Thyroid gland (tissue), 4 donors: ENCODE measurements around the gene SLC13A3. TPM values are rescaled to one million over a fixed set of nuclear protein-coding genes. Genes with fewer than 3 reads are reported as not detected.
A peak's percentile ranks its signal among the peaks of the same experiment; 100 is the strongest.

ENCODE experiments used
- DNase-seq, 2 donors: peaks; one replicate each; pipeline ENCODE4 v3.0.0-alpha.2; 2019
- H3K27ac ChIP-seq, 3 donors: fragments of 200-600 bp; sonication (generic); 1 replicate in 2 of 3; 2 replicates in 1 of 3; pipeline ENCODE4 v1.5.1; 2016 to 2019; ENCODE audit warnings: mild to moderate bottlenecking in 1 of 3, moderate library complexity in 1 of 3
- H3K27me3 ChIP-seq: fragments of 200-600 bp; sonication (generic); one replicate; pipeline ENCODE4 v1.5.1; 2019
- H3K36me3 ChIP-seq, 2 donors: fragments of 200-600 bp; sonication (generic); one replicate each; pipeline ENCODE4 v1.5.1; 2016 to 2019
- H3K4me1 ChIP-seq, 2 donors: fragments of 200-600 bp; sonication (generic); one replicate each; pipeline ENCODE4 v1.5.1; 2017 to 2019
- H3K4me3 ChIP-seq, 3 donors: fragments of 200-600 bp; sonication (generic); replicated peaks in 1 of 3; 1 replicate in 2 of 3; 2 replicates in 1 of 3; pipeline ENCODE4 v1.5.1; 2016; ENCODE audit warnings: mild to moderate bottlenecking in 1 of 3
- H3K9me3 ChIP-seq: fragments of 200-600 bp; sonication (generic); one replicate; pipeline ENCODE4 v1.5.1; 2017
- CTCF ChIP-seq, 6 experiments: fragments of 200-600 bp in 3 of 6; fragments of 450-650 bp in 3 of 6; sonication (generic) in 3 of 6; IDR thresholded peaks; one replicate each; pipeline ENCODE4 v1.5.1; 2016 to 2019; ENCODE audit warnings: antibody characterized with exemption in 6 of 6, mild to moderate bottlenecking in 2 of 6, inconsistent platforms in 1 of 6, moderate library complexity in 1 of 6
- POLR2A ChIP-seq, 2 donors: fragments of 450-650 bp; IDR thresholded peaks; one replicate each; pipeline ENCODE4 v1.6.1; 2017; ENCODE audit warnings: antibody characterized with exemption in 2 of 2, mild to moderate bottlenecking in 2 of 2, moderate library complexity in 1 of 2
- WGBS, 2 donors: methylation state at CpG; one replicate each; pipeline ENCODE4 v1.1.5; 2017; 5-methylcytosine and 5-hydroxymethylcytosine counted together
- intact Hi-C: fragments of 100-400 bp; cut with DNase I; formaldehyde crosslinking; loops from one replicate; pipeline ENCODE4 v1.15.1; 2023
- total RNA-seq, 4 donors: library from RNA; depleted of rRNA; stranded (reverse); fragments of >200 nt; gene quantifications; one replicate each; pipeline ENCODE4 v1.2.3, GENCODE V29; 2016

Gene SLC13A3
- total RNA-seq, 4 donors from 2014 or later, result 1.8 to 4.2 (median 2.1) TPM

DNA sequence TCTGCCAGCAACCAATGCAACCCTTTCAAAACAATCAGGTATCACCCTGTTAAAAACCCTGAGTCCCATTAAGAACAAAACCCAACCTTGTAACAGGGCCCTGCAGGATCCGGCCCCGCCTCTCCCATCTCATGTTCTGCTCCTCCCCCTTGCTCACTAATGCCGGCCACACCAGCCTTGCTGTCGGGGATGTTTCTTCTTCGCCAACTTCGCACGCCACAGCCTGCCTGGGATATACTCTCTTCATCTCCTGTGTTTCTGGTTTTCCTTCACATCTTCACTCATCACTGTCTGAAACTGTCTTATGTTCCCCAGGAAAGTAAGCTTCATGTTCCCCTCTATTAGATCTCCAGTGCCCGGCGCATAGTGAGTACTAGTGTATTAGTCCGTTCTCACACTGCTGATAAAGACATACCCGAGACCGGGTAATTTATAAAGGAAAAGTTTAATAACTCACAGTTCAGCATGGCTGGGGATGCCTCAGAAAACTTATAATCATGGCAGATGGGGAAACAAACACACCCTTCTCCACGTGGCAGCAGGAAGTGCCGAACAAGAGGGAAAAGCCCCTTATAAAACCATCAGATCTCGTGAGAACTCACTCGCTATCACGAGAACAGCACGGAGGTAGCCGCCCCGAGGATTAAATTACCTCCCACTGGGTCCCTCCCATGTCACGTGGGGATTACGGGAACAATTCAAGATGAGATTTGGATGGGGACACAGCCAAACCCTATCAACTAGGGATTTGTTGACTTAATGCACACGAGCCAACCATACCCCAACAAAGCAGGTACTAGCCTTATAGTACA, 32.9 kb upstream of the SLC13A3 start:
- Histone ChIP-seq H3K4me3 (peak overlapping the region in 1 of 3 donors; percentile 17), H3K27ac (peak overlapping the region in 1 of 3 donors; percentile 16), H3K9me3 (no peaks in the 10 kb centered on the region), H3K36me3 (peaks cover 0 to 10% of the 10 kb centered on the region in 2 donors), H3K27me3 (no peaks in the 10 kb centered on the region), H3K4me1 (peaks cover 18 to 28% of the 10 kb centered on the region in 2 donors)
- intact Hi-C loops, result loop anchor here (5.0 kb wide), 1 partner anchor 162 kb away; no protein-coding TSS in a partner anchor
- WGBS, 2 donors, result 38% methylated on average over 23 of the region's 23 CpGs
- no peak for TF ChIP-seq CTCF (IDR thresholded peaks at IDR 0.05)
- TF ChIP-seq POLR2A (IDR thresholded peaks at IDR 0.05), result peak in 1 of 2 donors; percentile 29
- DNase-seq, result peak; percentile 61 to 68

DNA sequence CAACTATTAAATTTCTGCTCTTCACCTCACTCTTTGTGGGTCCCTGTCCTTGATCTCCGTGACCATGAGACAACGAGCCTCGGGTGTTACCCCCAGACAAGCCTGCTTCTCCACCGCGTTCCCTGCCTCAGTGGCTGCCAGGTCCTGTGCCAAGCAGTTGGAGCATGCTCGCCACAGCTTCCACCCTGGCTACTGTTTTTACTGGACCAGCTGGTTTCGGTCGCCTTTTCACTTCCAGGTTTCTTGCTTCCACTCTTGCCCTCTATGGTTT, 32.3 kb upstream of the SLC13A3 start:
- Histone ChIP-seq H3K27ac (no peak overlapping the region), H3K4me1 (peaks cover 18 to 28% of the 10 kb centered on the region in 2 donors), H3K4me3 (no peak overlapping the region), H3K36me3 (peaks cover 0 to 10% of the 10 kb centered on the region in 2 donors), H3K9me3 (no peaks in the 10 kb centered on the region), H3K27me3 (no peaks in the 10 kb centered on the region)
- 23 to 30% methylated on average over 8 of the region's 8 CpGs for WGBS, 2 donors
- DNase-seq, result no peak
- TF ChIP-seq CTCF (IDR thresholded peaks at IDR 0.05), result no peak
- intact Hi-C loops, result loop anchor here (5.0 kb wide), 1 partner anchor 161 kb away; no protein-coding TSS in a partner anchor

DNA sequence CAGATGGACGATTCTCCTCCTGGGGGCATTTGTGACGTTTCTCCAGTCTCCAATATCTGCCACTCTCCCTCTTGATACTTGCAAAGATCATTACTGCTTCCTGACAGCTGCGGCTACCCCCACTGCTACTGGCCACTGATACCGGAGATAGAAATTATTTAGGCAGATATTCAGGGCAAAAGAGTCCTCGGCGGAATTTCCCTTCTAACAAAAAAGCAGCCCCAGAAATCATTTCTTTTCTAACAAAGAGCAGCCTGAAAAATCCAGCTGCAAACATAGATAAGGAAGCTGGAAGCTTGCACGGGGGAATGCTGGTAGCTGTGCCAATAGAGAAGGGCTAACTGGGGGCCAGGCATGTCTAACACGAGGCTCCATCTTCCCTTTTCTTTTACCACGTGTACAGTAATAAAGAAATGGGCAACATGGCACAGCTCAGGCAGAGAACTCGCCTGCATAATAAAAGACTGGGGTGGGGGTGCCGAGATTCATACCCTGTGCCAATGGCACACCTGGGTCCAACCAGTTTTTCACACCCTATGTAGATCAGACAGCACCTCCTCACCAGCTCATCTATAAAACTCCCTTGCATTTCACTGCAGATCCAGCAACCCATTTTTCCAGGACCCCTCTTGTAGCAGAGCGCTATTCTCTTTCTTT, 31.9 kb upstream of the SLC13A3 start:
- H3K36me3 ChIP-seq, result peaks cover 0 to 10% of the 10 kb centered on the region in 2 donors
- 52 to 59% methylated on average over 12 of the region's 12 CpGs for WGBS, 2 donors
- no peak overlapping the region for H3K27ac ChIP-seq
- intact Hi-C loops, result loop anchor here (5.0 kb wide), 1 partner anchor 161 kb away; no protein-coding TSS in a partner anchor
- no peak for TF ChIP-seq POLR2A (IDR thresholded peaks at IDR 0.05)
- TF ChIP-seq CTCF (IDR thresholded peaks at IDR 0.05), result no peak
- no peaks in the 10 kb centered on the region for H3K27me3 ChIP-seq
- DNase-seq, result no peak
- no peak overlapping the region for H3K4me3 ChIP-seq
- no peaks in the 10 kb centered on the region for H3K9me3 ChIP-seq
- peaks cover 13 to 24% of the 10 kb centered on the region in 2 donors for H3K4me1 ChIP-seq

DNA sequence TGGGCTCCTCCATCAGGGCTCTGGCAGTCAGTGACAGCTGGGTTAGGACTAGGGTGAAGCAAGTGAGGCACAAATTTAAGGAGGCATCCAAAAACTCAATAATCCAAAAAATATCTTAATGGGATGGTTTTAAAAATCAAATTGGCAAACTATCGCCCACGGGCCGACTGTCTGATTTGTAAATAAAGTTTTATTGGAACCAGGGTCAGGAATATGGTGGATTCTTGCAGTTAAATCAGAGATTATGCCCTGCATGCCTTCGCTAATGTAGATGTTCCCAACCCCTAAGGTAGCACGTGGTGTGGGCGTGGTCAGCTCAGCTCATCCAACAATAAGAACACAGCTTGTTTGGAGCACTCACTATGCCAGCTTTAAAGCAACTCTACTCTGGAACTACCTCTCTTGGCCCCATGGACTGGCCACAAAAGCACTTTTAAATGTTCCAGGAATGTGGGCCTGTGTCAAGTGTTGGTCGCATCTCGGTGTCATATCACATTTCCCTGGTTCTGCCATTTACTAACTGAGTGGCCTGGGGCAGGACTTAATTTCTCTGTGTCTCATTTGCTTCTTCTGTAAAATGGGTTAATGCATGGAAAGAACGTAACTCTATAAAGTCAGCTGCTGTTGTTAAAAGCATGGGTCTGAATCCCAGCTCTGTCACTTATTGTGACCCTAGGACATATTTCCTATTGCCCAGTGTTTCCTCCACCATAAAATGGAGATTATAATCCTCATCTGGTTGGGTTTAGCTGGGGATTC, 31.0 kb upstream of the SLC13A3 start:
- H3K27me3 ChIP-seq, result no peaks in the 10 kb centered on the region
- TF ChIP-seq POLR2A (IDR thresholded peaks at IDR 0.05), result no peak
- no peak for TF ChIP-seq CTCF (IDR thresholded peaks at IDR 0.05)
- H3K4me1 ChIP-seq, result peaks cover 8 to 15% of the 10 kb centered on the region in 2 donors
- H3K9me3 ChIP-seq, result no peaks in the 10 kb centered on the region
- intact Hi-C loops, result loop anchor here (5.0 kb wide), 1 partner anchor 160 kb away; no protein-coding TSS in a partner anchor
- H3K36me3 ChIP-seq, result peaks cover 0 to 10% of the 10 kb centered on the region in 2 donors
- no peak overlapping the region for H3K4me3 ChIP-seq
- WGBS, 2 donors, result 86% methylated on average over 9 of the region's 9 CpGs
- no peak for DNase-seq
- no peak overlapping the region for H3K27ac ChIP-seq
